Neutrophil (primary cell): Measurements from ENCODE around the gene INO80D.

Source experiments
- H3K27ac ChIP-seq: fragments of 200-600 bp; sonication (generic); 2 replicates; pipeline ENCODE4 v1.5.1; 2016; ENCODE audit warnings: mild to moderate bottlenecking, moderate library complexity
- H3K27me3 ChIP-seq: fragments of 200-600 bp; sonication (generic); 2 replicates; pipeline ENCODE4 v1.6.0; 2016; ENCODE audit warnings: mild to moderate bottlenecking
- H3K36me3 ChIP-seq: fragments of 200-600 bp; sonication (generic); 2 replicates; pipeline ENCODE4 v1.5.1; 2017
- H3K4me1 ChIP-seq, 2 experiments: fragments of 200-600 bp in 1 of 2; sonication (generic) in 1 of 2; 1 replicate in 1 of 2; 2 replicates in 1 of 2; pipeline versions ENCODE4 v1.5.1 to v1.6.1; 2013 to 2016; ENCODE audit warnings: low read depth in 1 of 2, low read length in 1 of 2, mild to moderate bottlenecking in 1 of 2, moderate library complexity in 1 of 2; ENCODE audit not compliant: control insufficient read depth in 1 of 2, insufficient read depth in 1 of 2
- H3K4me3 ChIP-seq, 2 experiments: fragments of 200-600 bp in 1 of 2; sonication (generic) in 1 of 2; 1 replicate in 1 of 2; 2 replicates in 1 of 2; pipeline ENCODE4 v1.5.1; 2013 to 2016; ENCODE audit warnings: low read depth in 1 of 2, low read length in 1 of 2, mild to moderate bottlenecking in 1 of 2, moderate library complexity in 1 of 2
- H3K9me3 ChIP-seq: fragments of 200-600 bp; sonication (generic); 2 replicates; pipeline ENCODE4 v1.5.1; 2016
- CTCF ChIP-seq: fragments of 200-600 bp; sonication (generic); IDR thresholded peaks from 2 replicates; pipeline ENCODE4 v1.5.1; 2016; ENCODE audit warnings: antibody characterized with exemption

Gene INO80D

GRCh38 chr2:205967391-205968075, 118.4 kb downstream of the INO80D start:
- Histone ChIP-seq H3K36me3 (no peaks in the 10 kb centered on the region), H3K9me3 (no peaks in the 10 kb centered on the region), H3K27ac (peak overlapping the region; percentile 77), H3K4me1 (peaks cover 41 to 42% of the 10 kb centered on the region in 2 experiments), H3K4me3 (peak overlapping the region in 1 of 2 experiments; percentile 30), H3K27me3 (no peaks in the 10 kb centered on the region)
- TF ChIP-seq CTCF = no peak

GRCh38 chr2:205965707-205966106, 120.3 kb downstream of the INO80D start:
- Histone ChIP-seq H3K9me3 (no peaks in the 10 kb centered on the region), H3K27me3 (no peaks in the 10 kb centered on the region), H3K36me3 (no peaks in the 10 kb centered on the region), H3K27ac (no peak overlapping the region), H3K4me3 (no peak overlapping the region), H3K4me1 (peaks cover 58 to 59% of the 10 kb centered on the region in 2 experiments)
- TF ChIP-seq CTCF = no peak

- H3K4me1 ChIP-seq = peaks cover 46 to 48% of the 10 kb centered on the region in 2 experiments
- H3K27me3 ChIP-seq = no peaks in the 10 kb centered on the region
- no peak overlapping the region for H3K27ac ChIP-seq
- H3K36me3 ChIP-seq = no peaks in the 10 kb centered on the region
- no peak for TF ChIP-seq CTCF
- no peaks in the 10 kb centered on the region for H3K9me3 ChIP-seq
- H3K4me3 ChIP-seq = no peak overlapping the region
These were observed 121.7 kb downstream of the INO80D start for GRCh38 chr2:205964111-205964761.

- Histone ChIP-seq H3K4me3 (no peak overlapping the region), H3K4me1 (peaks cover 37 to 39% of the 10 kb centered on the region in 2 experiments), H3K9me3 (no peaks in the 10 kb centered on the region), H3K36me3 (no peaks in the 10 kb centered on the region), H3K27me3 (no peaks in the 10 kb centered on the region), H3K27ac (no peak overlapping the region)
- no peak for TF ChIP-seq CTCF
These were observed 126.5 kb downstream of the INO80D start for GRCh38 chr2:205959521-205959920.

- H3K27ac ChIP-seq = no peak overlapping the region
- no peaks in the 10 kb centered on the region for H3K36me3 ChIP-seq
- H3K27me3 ChIP-seq = no peaks in the 10 kb centered on the region
- peaks cover 37 to 39% of the 10 kb centered on the region in 2 experiments for H3K4me1 ChIP-seq
- H3K9me3 ChIP-seq = no peaks in the 10 kb centered on the region
- H3K4me3 ChIP-seq = no peak overlapping the region
- no peak for TF ChIP-seq CTCF
These were observed 128.4 kb downstream of the INO80D start for GRCh38 chr2:205957452-205958154.
